Panc1 (cell line): Measurements from ENCODE around the gene LY6G6F. TPM values are rescaled to one million over a fixed set of nuclear protein-coding genes. Genes with fewer than 3 reads are reported as not detected.

Experiments used
- ATAC-seq: fragments of 200-7000 bp; cut with Tn5 transposase; 2 replicates; pipeline ENCODE4 v1.9.1; 2020; ENCODE audit warnings: mild to moderate bottlenecking, moderate library complexity
- BruUV-seq: library from RNA; stranded (reverse); fragments of 400-500 nt; replicated peaks from 2 replicates; lab custom pipeline; 2021; lab: Mats Ljungman, UMichigan
- CTCF ChIA-PET: fragments of 300-600 bp; sonication (Branson Sonifier 250); formaldehyde crosslinking; loops from one replicate; lab custom pipeline; 2022; ENCODE audit warnings: antibody characterized with exemption; lab: Charles Lee
- POLR2A ChIA-PET: fragments of 300-600 bp; sonication (Branson Sonifier 250); formaldehyde crosslinking; loops from one replicate; lab custom pipeline; 2022; ENCODE audit warnings: antibody characterized with exemption; lab: Charles Lee
- DNase-seq: peaks from one replicate; pipeline ENCODE4 v3.0.0-alpha.2; 2010; ENCODE audit warnings: low read depth, low spot score
- H3K27ac ChIP-seq: 2 replicates; pipeline ENCODE4 v1.5.1; 2011; ENCODE audit warnings: mild to moderate bottlenecking, low read length, inconsistent platforms
- H3K27me3 ChIP-seq: fragments of 200-500 bp; sonication (Bioruptor generic); 2 replicates; pipeline ENCODE4 v1.6.0; 2014; ENCODE audit warnings: low read length, inconsistent platforms; ENCODE audit not compliant: control insufficient read depth, insufficient read depth
- H3K36me3 ChIP-seq: fragments of 200-500 bp; sonication (Bioruptor generic); 2 replicates; pipeline ENCODE4 v1.5.1; 2014; ENCODE audit warnings: inconsistent platforms, mild to moderate bottlenecking, low read length, moderate library complexity; ENCODE audit not compliant: control insufficient read depth, insufficient read depth
- H3K4me1 ChIP-seq: 2 replicates; pipeline ENCODE4 v1.5.1; 2011; ENCODE audit warnings: inconsistent platforms, mild to moderate bottlenecking, low read length, moderate library complexity; ENCODE audit not compliant: control insufficient read depth, insufficient read depth
- H3K4me3 ChIP-seq, 2 experiments: 2 replicates each; pipeline ENCODE4 v1.5.1; 2011 to 2012; ENCODE audit warnings: low read depth in 2 of 2, low read length in 2 of 2, mild to moderate bottlenecking in 2 of 2, inconsistent platforms in 1 of 2, moderate library complexity in 1 of 2
- H3K9me3 ChIP-seq: fragments of 200-500 bp; sonication (Bioruptor generic); 2 replicates; pipeline ENCODE4 v1.5.1; 2014; ENCODE audit warnings: low read depth, mild to moderate bottlenecking, inconsistent platforms, low read length, moderate library complexity; ENCODE audit not compliant: control insufficient read depth, insufficient read depth
- POLR2AphosphoS5 ChIP-seq: IDR thresholded peaks from 2 replicates; pipeline ENCODE4 v1.6.1; 2012; ENCODE audit warnings: mild to moderate bottlenecking, low read depth, low read length, moderate library complexity
- SIN3A ChIP-seq: IDR thresholded peaks from 2 replicates; pipeline ENCODE4 v1.6.1; 2012; ENCODE audit warnings: low read depth, mild to moderate bottlenecking, low read length, moderate library complexity, borderline replicate concordance; ENCODE audit not compliant: insufficient read depth
- TCF7L2 ChIP-seq: IDR thresholded peaks from 2 replicates; pipeline ENCODE4 v1.6.1; 2011; ENCODE audit warnings: mild to moderate bottlenecking, low read depth, low read length, inconsistent platforms
- in situ Hi-C: cut with HindIII; loops from 2 replicates; pipeline ENCODE4 v1.10.0; 2016; ENCODE audit warnings: low sequenced_read_pairs, low pct_unique_long_range_greater_than_20kb
- intact Hi-C: fragments of 100-400 bp; cut with micrococcal nuclease; formaldehyde crosslinking; loops from one replicate; pipeline ENCODE4 v1.10.0; 2022; ENCODE audit not compliant: unreplicated experiment
- total RNA-seq: library from RNA; stranded (reverse); gene quantifications from one replicate; pipeline ENCODE4 v1.2.1, GENCODE V29; 2021; ENCODE audit not compliant: unreplicated experiment
- TF ChIP-seq, protein P1 (sequence below), 2 experiments: IDR thresholded peaks; 2 replicates each; pipeline ENCODE4 v1.6.1; 2011 to 2012; ENCODE audit warnings: low read depth in 2 of 2, control low read depth in 1 of 2, low read length in 1 of 2, mild to moderate bottlenecking in 1 of 2, moderate library complexity in 1 of 2; ENCODE audit not compliant: insufficient read depth in 1 of 2
- TF ChIP-seq, protein P2 (sequence below): fragments of 450-650 bp; IDR thresholded peaks from 2 replicates; pipeline ENCODE4 v1.5.1; 2017; ENCODE audit warnings: mild to moderate bottlenecking

LY6G6F gene
- total RNA-seq, 1 experiment from 2014 or later, result not detected

DNA sequence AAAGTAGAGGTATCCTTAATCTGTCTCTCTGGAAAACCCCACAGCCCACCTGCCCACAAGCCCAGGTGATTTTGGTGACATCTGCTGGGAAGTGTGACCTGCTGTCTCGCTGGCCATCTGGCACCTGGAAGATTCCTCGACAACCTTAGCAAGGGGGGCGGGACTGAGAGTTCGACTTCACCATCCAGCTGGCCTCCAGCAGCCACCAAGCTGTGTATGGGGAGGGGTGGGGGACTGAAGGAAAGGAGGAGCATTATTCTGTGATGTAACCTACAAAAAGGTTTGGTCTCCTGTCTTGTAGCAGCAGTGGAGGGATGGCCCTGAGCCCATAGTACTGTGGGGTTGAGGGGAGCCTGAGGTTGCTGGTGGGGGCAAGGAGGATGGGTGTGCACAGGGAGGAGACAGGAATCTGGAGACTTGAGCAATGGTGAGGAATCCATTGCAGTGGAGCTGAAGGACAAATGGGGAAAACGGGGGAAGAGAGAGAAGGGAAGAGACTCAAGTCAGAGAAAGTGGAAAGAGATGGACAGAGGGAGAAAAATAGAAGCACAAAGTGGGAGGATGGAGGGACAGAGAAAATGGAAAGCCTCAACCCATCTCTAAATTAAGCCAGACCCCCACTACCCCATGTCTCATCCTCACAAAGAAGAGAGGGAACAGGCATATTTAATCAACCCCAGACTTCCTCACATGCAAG is 4.0 kb downstream of the LY6G6F start:
- in situ Hi-C loops, result no loop called here
- H3K27me3 ChIP-seq, result no peaks in the 10 kb centered on the region
- no peak for DNase-seq
- intact Hi-C loops, result no loop called here
- H3K4me1 ChIP-seq, result no peaks in the 10 kb centered on the region; the same call in 1 of the 2 replicates
- CTCF ChIA-PET, result no interaction called here
- no peak for TF ChIP-seq POLR2AphosphoS5
- TF ChIP-seq, protein P1, sequence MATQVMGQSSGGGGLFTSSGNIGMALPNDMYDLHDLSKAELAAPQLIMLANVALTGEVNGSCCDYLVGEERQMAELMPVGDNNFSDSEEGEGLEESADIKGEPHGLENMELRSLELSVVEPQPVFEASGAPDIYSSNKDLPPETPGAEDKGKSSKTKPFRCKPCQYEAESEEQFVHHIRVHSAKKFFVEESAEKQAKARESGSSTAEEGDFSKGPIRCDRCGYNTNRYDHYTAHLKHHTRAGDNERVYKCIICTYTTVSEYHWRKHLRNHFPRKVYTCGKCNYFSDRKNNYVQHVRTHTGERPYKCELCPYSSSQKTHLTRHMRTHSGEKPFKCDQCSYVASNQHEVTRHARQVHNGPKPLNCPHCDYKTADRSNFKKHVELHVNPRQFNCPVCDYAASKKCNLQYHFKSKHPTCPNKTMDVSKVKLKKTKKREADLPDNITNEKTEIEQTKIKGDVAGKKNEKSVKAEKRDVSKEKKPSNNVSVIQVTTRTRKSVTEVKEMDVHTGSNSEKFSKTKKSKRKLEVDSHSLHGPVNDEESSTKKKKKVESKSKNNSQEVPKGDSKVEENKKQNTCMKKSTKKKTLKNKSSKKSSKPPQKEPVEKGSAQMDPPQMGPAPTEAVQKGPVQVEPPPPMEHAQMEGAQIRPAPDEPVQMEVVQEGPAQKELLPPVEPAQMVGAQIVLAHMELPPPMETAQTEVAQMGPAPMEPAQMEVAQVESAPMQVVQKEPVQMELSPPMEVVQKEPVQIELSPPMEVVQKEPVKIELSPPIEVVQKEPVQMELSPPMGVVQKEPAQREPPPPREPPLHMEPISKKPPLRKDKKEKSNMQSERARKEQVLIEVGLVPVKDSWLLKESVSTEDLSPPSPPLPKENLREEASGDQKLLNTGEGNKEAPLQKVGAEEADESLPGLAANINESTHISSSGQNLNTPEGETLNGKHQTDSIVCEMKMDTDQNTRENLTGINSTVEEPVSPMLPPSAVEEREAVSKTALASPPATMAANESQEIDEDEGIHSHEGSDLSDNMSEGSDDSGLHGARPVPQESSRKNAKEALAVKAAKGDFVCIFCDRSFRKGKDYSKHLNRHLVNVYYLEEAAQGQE (IDR thresholded peaks at IDR 0.05; ENCODE audit: insufficient read depth in 1 of 2, low read depth in 2 of 2, low read length in 1 of 2), result no peak
- H3K4me3 ChIP-seq, result no peak overlapping the region
- H3K27ac ChIP-seq, result no peak overlapping the region
- ATAC-seq, result no peak
- no peaks in the 10 kb centered on the region for H3K36me3 ChIP-seq
- H3K9me3 ChIP-seq, result no peaks in the 10 kb centered on the region
- BruUV-seq, result no TSS peak
- POLR2A ChIA-PET, result no interaction called here

DNA sequence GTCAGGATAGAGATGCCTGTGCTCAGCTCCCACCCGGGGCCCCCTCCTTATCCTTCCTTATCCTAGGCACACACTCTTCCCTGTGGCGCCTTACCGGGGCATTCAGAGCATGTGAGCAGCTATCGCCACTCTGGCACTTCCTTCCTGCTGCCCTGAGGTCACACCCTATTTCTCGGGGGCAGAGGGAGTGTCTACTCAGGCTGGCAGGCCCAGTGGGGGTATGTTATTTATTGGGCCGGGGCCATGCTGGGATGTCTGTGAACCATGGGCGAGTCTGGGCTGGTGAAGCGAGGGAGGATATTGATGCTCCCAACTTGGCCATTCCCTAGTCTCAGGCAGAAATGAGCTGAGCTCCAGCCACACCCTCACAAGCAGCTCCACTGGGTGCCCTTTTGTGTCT is 4.6 kb downstream of the LY6G6F start:
- H3K27me3 ChIP-seq, result no peaks in the 10 kb centered on the region
- in situ Hi-C loops, result no loop called here
- intact Hi-C loops, result no loop called here
- no peaks in the 10 kb centered on the region for H3K9me3 ChIP-seq
- no peak overlapping the region for H3K4me3 ChIP-seq
- H3K4me1 ChIP-seq, result no peaks in the 10 kb centered on the region; the same call in 1 of the 2 replicates
- DNase-seq (no peak), ATAC-seq (no peak)
- TF ChIP-seq, protein P1 (IDR thresholded peaks at IDR 0.05; ENCODE audit: insufficient read depth in 1 of 2, low read depth in 2 of 2, low read length in 1 of 2), result no peak
- TF ChIP-seq, protein P2, sequence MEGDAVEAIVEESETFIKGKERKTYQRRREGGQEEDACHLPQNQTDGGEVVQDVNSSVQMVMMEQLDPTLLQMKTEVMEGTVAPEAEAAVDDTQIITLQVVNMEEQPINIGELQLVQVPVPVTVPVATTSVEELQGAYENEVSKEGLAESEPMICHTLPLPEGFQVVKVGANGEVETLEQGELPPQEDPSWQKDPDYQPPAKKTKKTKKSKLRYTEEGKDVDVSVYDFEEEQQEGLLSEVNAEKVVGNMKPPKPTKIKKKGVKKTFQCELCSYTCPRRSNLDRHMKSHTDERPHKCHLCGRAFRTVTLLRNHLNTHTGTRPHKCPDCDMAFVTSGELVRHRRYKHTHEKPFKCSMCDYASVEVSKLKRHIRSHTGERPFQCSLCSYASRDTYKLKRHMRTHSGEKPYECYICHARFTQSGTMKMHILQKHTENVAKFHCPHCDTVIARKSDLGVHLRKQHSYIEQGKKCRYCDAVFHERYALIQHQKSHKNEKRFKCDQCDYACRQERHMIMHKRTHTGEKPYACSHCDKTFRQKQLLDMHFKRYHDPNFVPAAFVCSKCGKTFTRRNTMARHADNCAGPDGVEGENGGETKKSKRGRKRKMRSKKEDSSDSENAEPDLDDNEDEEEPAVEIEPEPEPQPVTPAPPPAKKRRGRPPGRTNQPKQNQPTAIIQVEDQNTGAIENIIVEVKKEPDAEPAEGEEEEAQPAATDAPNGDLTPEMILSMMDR, result no peak
- TF ChIP-seq POLR2AphosphoS5 (no peak), TCF7L2 (no peak), SIN3A (no peak)
- H3K27ac ChIP-seq, result no peak overlapping the region
- H3K36me3 ChIP-seq, result no peaks in the 10 kb centered on the region
- ChIA-PET CTCF (interaction anchor here (1.1 kb wide), 1 partner anchor 19 kb away, joined by 3 read pairs; no protein-coding TSS in a partner anchor), POLR2A (interaction anchor here (0.6 kb wide), 1 partner anchor 109 kb away, joined by 3 read pairs; no protein-coding TSS in a partner anchor)
- BruUV-seq, result no TSS peak
